ENCODE measurements around the gene IQCE. TPM values are rescaled to one million over a fixed set of nuclear protein-coding genes. Genes with fewer than 3 reads are reported as not detected.

IQCE gene
- total and polyA plus RNA-seq, 2 experiments from 2014 or later: 14.7 to 14.9 TPM

- Histone ChIP-seq H3K4me2 (ENCODE audit: unreplicated experiment) (no peak overlapping the region), H3K4me3 (no peak overlapping the region), H3K27ac (no peak overlapping the region), H4K20me1 (ENCODE audit: insufficient read depth) (no peaks in the 10 kb centered on the region), H3K9me3 (ENCODE audit: low read depth) (no peaks in the 10 kb centered on the region), H3K79me2 (ENCODE audit: insufficient read depth) (no peaks in the 10 kb centered on the region), H3K27me3 (replicated peaks; ENCODE audit: insufficient read depth) (no peaks in the 10 kb centered on the region), H3F3A (ENCODE audit: insufficient read depth) (no peaks in the 10 kb centered on the region), H3K9ac (no peak overlapping the region), H3K4me1 (ENCODE audit: insufficient read depth) (no peaks in the 10 kb centered on the region), H3K36me3 (ENCODE audit: low read depth) (no peaks in the 10 kb centered on the region), H2AFZ (no peak overlapping the region), H3K9me2 (ENCODE audit: insufficient read depth) (no peaks in the 10 kb centered on the region)
- no peak for DNase-seq
- WGBS, 2 experiments (ENCODE audit: low coverage in 1 of 2, low lambda C conversion rate in 2 of 2, missing lambda C conversion rate in 2 of 2): 91% methylated on average over 43 to 44 of the region's 47 CpGs
- TF ChIP-seq EZH2 (IDR thresholded peaks at IDR 0.05; ENCODE audit: insufficient read depth, poor library complexity, severe bottlenecking) (no peak), EZH2phosphoT487 (IDR thresholded peaks at IDR 0.05; ENCODE audit: insufficient read depth, low read depth) (no peak)
- in situ Hi-C loops (cut with MboI): no loop called here
These were observed 20.6 kb upstream of the IQCE start for GRCh38 chr7:2537981-2538851.

- Histone ChIP-seq H3K4me1 (ENCODE audit: insufficient read depth) (no peaks in the 10 kb centered on the region), H3K9ac (no peak overlapping the region), H3K79me2 (ENCODE audit: insufficient read depth) (no peaks in the 10 kb centered on the region), H3F3A (ENCODE audit: insufficient read depth) (no peaks in the 10 kb centered on the region), H4K20me1 (ENCODE audit: insufficient read depth) (no peaks in the 10 kb centered on the region), H3K27me3 (replicated peaks; ENCODE audit: insufficient read depth) (no peaks in the 10 kb centered on the region), H3K36me3 (ENCODE audit: low read depth) (no peaks in the 10 kb centered on the region), H2AFZ (no peak overlapping the region), H3K9me3 (ENCODE audit: low read depth) (no peaks in the 10 kb centered on the region), H3K27ac (no peak overlapping the region), H3K9me2 (ENCODE audit: insufficient read depth) (no peaks in the 10 kb centered on the region), H3K4me3 (no peak overlapping the region), H3K4me2 (ENCODE audit: unreplicated experiment) (no peak overlapping the region)
- in situ Hi-C loops (cut with MboI): no loop called here
- DNase-seq: no peak
- WGBS, 2 experiments (ENCODE audit: low coverage in 1 of 2, low lambda C conversion rate in 2 of 2, missing lambda C conversion rate in 2 of 2): 93 to 95% methylated on average over 28 to 31 of the region's 32 CpGs
- TF ChIP-seq EZH2phosphoT487 (IDR thresholded peaks at IDR 0.05; ENCODE audit: insufficient read depth, low read depth) (no peak), EZH2 (IDR thresholded peaks at IDR 0.05; ENCODE audit: insufficient read depth, poor library complexity, severe bottlenecking) (no peak)
These were observed 19.5 kb upstream of the IQCE start for GRCh38 chr7:2539031-2539911.

GRCh38 chr7:2540133-2540532 lies 18.6 kb upstream of the IQCE start:
- no peaks in the 10 kb centered on the region for H3K9me3 ChIP-seq (ENCODE audit: low read depth)
- H3K79me2 ChIP-seq (ENCODE audit: insufficient read depth): no peaks in the 10 kb centered on the region
- no peak overlapping the region for H3K4me2 ChIP-seq (ENCODE audit: unreplicated experiment)
- no peaks in the 10 kb centered on the region for H3K27me3 ChIP-seq (replicated peaks; ENCODE audit: insufficient read depth)
- no peaks in the 10 kb centered on the region for H4K20me1 ChIP-seq (ENCODE audit: insufficient read depth)
- H3K9ac ChIP-seq: no peak overlapping the region
- no peak overlapping the region for H3K4me3 ChIP-seq
- TF ChIP-seq EZH2 (IDR thresholded peaks at IDR 0.05; ENCODE audit: insufficient read depth, poor library complexity, severe bottlenecking) (no peak), EZH2phosphoT487 (IDR thresholded peaks at IDR 0.05; ENCODE audit: insufficient read depth, low read depth) (no peak)
- no peaks in the 10 kb centered on the region for H3F3A ChIP-seq (ENCODE audit: insufficient read depth)
- DNase-seq: no peak
- no peaks in the 10 kb centered on the region for H3K9me2 ChIP-seq (ENCODE audit: insufficient read depth)
- H3K27ac ChIP-seq: no peak overlapping the region
- H3K4me1 ChIP-seq (ENCODE audit: insufficient read depth): no peaks in the 10 kb centered on the region
- H3K36me3 ChIP-seq (ENCODE audit: low read depth): no peaks in the 10 kb centered on the region
- 92 to 94% methylated on average over 7 of the region's 7 CpGs for WGBS, 2 experiments (ENCODE audit: low coverage in 1 of 2, low lambda C conversion rate in 2 of 2, missing lambda C conversion rate in 2 of 2)
- no peak overlapping the region for H2AFZ ChIP-seq
- in situ Hi-C loops (cut with MboI): no loop called here

- Histone ChIP-seq H2AFZ (no peak overlapping the region), H3K4me3 (no peak overlapping the region), H3K4me2 (ENCODE audit: unreplicated experiment) (no peak overlapping the region), H3K27me3 (replicated peaks; ENCODE audit: insufficient read depth) (no peaks in the 10 kb centered on the region), H3K4me1 (ENCODE audit: insufficient read depth) (no peaks in the 10 kb centered on the region), H3F3A (ENCODE audit: insufficient read depth) (no peaks in the 10 kb centered on the region), H3K36me3 (ENCODE audit: low read depth) (no peaks in the 10 kb centered on the region), H3K27ac (no peak overlapping the region), H3K9ac (no peak overlapping the region), H3K9me3 (ENCODE audit: low read depth) (no peaks in the 10 kb centered on the region), H4K20me1 (ENCODE audit: insufficient read depth) (no peaks in the 10 kb centered on the region), H3K79me2 (ENCODE audit: insufficient read depth) (no peaks in the 10 kb centered on the region), H3K9me2 (ENCODE audit: insufficient read depth) (no peaks in the 10 kb centered on the region)
- no peak for DNase-seq
- 86 to 90% methylated on average over 14 to 19 of the region's 19 CpGs for WGBS, 2 experiments (ENCODE audit: low coverage in 1 of 2, low lambda C conversion rate in 2 of 2, missing lambda C conversion rate in 2 of 2)
- no peak for TF ChIP-seq EZH2phosphoT487 (IDR thresholded peaks at IDR 0.05; ENCODE audit: insufficient read depth, low read depth)
- TF ChIP-seq EZH2 (IDR thresholded peaks at IDR 0.05; ENCODE audit: insufficient read depth, poor library complexity, severe bottlenecking): no peak
- in situ Hi-C loops (cut with MboI): no loop called here
These were observed 18.1 kb upstream of the IQCE start for GRCh38 chr7:2540641-2541051.

Measured in GM23248 (cell line).